ENCODE data around the gene C1QTNF5.

DNA sequence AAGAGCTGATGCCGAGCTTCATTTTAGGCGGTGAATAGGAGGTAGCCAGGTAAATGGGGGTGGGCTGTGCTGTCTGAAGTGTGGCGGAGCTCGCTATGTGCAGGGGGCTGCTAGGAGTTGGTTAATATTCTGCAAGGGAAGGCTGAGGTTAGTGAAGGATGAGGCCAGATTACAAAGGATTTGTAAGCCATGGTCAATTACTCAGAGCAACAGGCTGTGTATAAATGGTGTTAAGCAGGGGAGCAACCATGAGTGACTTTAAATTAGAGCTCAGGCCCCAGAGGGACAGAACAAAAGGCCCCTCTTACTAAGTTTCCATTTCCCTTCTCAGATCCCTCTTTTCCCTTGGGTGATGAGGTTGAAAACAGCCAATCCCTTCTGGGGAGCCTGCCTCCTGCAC, 16.5 kb downstream of the C1QTNF5 start:
- no peak for TF ChIP-seq POLR2A (IDR thresholded peaks at IDR 0.05)
- TF ChIP-seq, protein P1, sequence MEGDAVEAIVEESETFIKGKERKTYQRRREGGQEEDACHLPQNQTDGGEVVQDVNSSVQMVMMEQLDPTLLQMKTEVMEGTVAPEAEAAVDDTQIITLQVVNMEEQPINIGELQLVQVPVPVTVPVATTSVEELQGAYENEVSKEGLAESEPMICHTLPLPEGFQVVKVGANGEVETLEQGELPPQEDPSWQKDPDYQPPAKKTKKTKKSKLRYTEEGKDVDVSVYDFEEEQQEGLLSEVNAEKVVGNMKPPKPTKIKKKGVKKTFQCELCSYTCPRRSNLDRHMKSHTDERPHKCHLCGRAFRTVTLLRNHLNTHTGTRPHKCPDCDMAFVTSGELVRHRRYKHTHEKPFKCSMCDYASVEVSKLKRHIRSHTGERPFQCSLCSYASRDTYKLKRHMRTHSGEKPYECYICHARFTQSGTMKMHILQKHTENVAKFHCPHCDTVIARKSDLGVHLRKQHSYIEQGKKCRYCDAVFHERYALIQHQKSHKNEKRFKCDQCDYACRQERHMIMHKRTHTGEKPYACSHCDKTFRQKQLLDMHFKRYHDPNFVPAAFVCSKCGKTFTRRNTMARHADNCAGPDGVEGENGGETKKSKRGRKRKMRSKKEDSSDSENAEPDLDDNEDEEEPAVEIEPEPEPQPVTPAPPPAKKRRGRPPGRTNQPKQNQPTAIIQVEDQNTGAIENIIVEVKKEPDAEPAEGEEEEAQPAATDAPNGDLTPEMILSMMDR (IDR thresholded peaks at IDR 0.05 in 4 of 5, conservative IDR thresholded peaks at IDR 0.05 in 1 of 5): no peak

Data from gastrocnemius medialis (tissue), 4 donors.